ENCODE measurements around the gene CHST3. TPM values are rescaled to one million over a fixed set of nuclear protein-coding genes. Genes with fewer than 3 reads are reported as not detected.

Gene CHST3
- polyA plus RNA-seq, 1 donor (not counting 4 experiments of a cell fraction or from before 2014, with no cell fraction given): 12.0 TPM

- dilution Hi-C loops (cut with MboI; ENCODE audit: extremely low pct_ligation_motif_present, low sequenced_read_pairs): no loop called here
- Histone ChIP-seq H3K9ac (ENCODE audit: control insufficient read depth, extremely low read depth, insufficient read depth, low read length) (no peak overlapping the region), H2AFZ (ENCODE audit: control insufficient read depth, low read length) (no peak overlapping the region), H3K4me1 (ENCODE audit: control insufficient read depth, extremely low read depth, insufficient read depth, low read length) (peaks cover 7% of the 10 kb centered on the region), H3K79me2 (ENCODE audit: control insufficient read depth, insufficient read depth, low read length) (no peaks in the 10 kb centered on the region), H3K9me3 (ENCODE audit: control insufficient read depth, low read depth, low read length) (peaks cover 2% of the 10 kb centered on the region), H4K20me1 (ENCODE audit: control insufficient read depth, extremely low read depth, insufficient read depth, low read length) (no peaks in the 10 kb centered on the region), H3K27me3 (ENCODE audit: control insufficient read depth, extremely low read depth, insufficient read depth, low read length) (no peaks in the 10 kb centered on the region), H3K9me1 (ENCODE audit: control insufficient read depth, extremely low read depth, insufficient read depth, low read length) (no peaks in the 10 kb centered on the region), H3K4me2 (ENCODE audit: control insufficient read depth, extremely low read depth, insufficient read depth, low read depth, low read length) (no peak overlapping the region), H3K27ac (ENCODE audit: control insufficient read depth, insufficient read depth, low read length) (no peak overlapping the region), H3K4me3 (ENCODE audit: control insufficient read depth in 2 of 3, extremely low read depth in 1 of 3, insufficient read depth in 2 of 3, low read depth in 1 of 3, low read length in 3 of 3) (no peak overlapping the region), H3K36me3 (ENCODE audit: control insufficient read depth in 2 of 2, extremely low read depth in 1 of 2, insufficient read depth in 2 of 2, low read length in 2 of 2) (no peaks in the 10 kb centered on the region)
- DNase-seq (ENCODE audit: low read depth, low spot score) (no peak), FAIRE-seq (no peak)
- TF ChIP-seq EZH2 (IDR thresholded peaks at IDR 0.05; ENCODE audit: low read length) (no peak), CTCF (optimal IDR thresholded peaks at IDR 0.05 in 1 of 3, IDR thresholded peaks at IDR 0.05 in 1 of 3, conservative IDR thresholded peaks at IDR 0.05 in 1 of 3; ENCODE audit: extremely low read depth in 1 of 3, insufficient read depth in 2 of 3, low read length in 3 of 3) (no peak)
Observed at GRCh38 chr10:72050873-72051272, 86.7 kb downstream of the CHST3 start.

- H3K79me2 ChIP-seq (ENCODE audit: control insufficient read depth, insufficient read depth, low read length): no peaks in the 10 kb centered on the region
- FAIRE-seq (no peak), DNase-seq (ENCODE audit: low read depth, low spot score) (no peak)
- no peaks in the 10 kb centered on the region for H3K4me1 ChIP-seq (ENCODE audit: control insufficient read depth, extremely low read depth, insufficient read depth, low read length)
- H3K27ac ChIP-seq (ENCODE audit: control insufficient read depth, insufficient read depth, low read length): no peak overlapping the region
- H3K4me2 ChIP-seq (ENCODE audit: control insufficient read depth, extremely low read depth, insufficient read depth, low read depth, low read length): no peak overlapping the region
- H3K36me3 ChIP-seq (ENCODE audit: control insufficient read depth in 2 of 2, extremely low read depth in 1 of 2, insufficient read depth in 2 of 2, low read length in 2 of 2): no peaks in the 10 kb centered on the region
- dilution Hi-C loops (cut with MboI; ENCODE audit: extremely low pct_ligation_motif_present, low sequenced_read_pairs): no loop called here
- H3K4me3 ChIP-seq (ENCODE audit: control insufficient read depth in 2 of 3, extremely low read depth in 1 of 3, insufficient read depth in 2 of 3, low read depth in 1 of 3, low read length in 3 of 3): no peak overlapping the region
- no peak overlapping the region for H3K9ac ChIP-seq (ENCODE audit: control insufficient read depth, extremely low read depth, insufficient read depth, low read length)
- no peak overlapping the region for H2AFZ ChIP-seq (ENCODE audit: control insufficient read depth, low read length)
- no peaks in the 10 kb centered on the region for H4K20me1 ChIP-seq (ENCODE audit: control insufficient read depth, extremely low read depth, insufficient read depth, low read length)
- TF ChIP-seq EZH2 (IDR thresholded peaks at IDR 0.05; ENCODE audit: low read length) (no peak), CTCF (optimal IDR thresholded peaks at IDR 0.05 in 1 of 3, IDR thresholded peaks at IDR 0.05 in 1 of 3, conservative IDR thresholded peaks at IDR 0.05 in 1 of 3; ENCODE audit: extremely low read depth in 1 of 3, insufficient read depth in 2 of 3, low read length in 3 of 3) (no peak)
- no peaks in the 10 kb centered on the region for H3K9me1 ChIP-seq (ENCODE audit: control insufficient read depth, extremely low read depth, insufficient read depth, low read length)
- H3K9me3 ChIP-seq (ENCODE audit: control insufficient read depth, low read depth, low read length): peaks cover 2% of the 10 kb centered on the region
- H3K27me3 ChIP-seq (ENCODE audit: control insufficient read depth, extremely low read depth, insufficient read depth, low read length): no peaks in the 10 kb centered on the region
Observed at GRCh38 chr10:72053690-72054089, 89.5 kb downstream of the CHST3 start.

Measured in keratinocyte (primary cell).